Measurements from ENCODE around the gene ZDHHC19. TPM values are rescaled to one million over a fixed set of nuclear protein-coding genes. Genes with fewer than 3 reads are reported as not detected.
"Not testable (repeated sequence)": the region's sequence is repeated elsewhere in the genome, so short reads cannot be mapped to it uniquely, and the experiment has no call there.

Gene ZDHHC19
- total and polyA plus RNA-seq, 3 experiments from 2014 or later, result not detected

- H3K4me1 Mint-ChIP-seq, result peaks cover 9 to 13% (median 12%) of the 10 kb centered on the region in 3 donors
- H3K27ac ChIP-seq (ENCODE audit: low read depth, low read length), result no peak overlapping the region
- no peaks in the 10 kb centered on the region for H3K9me3 Mint-ChIP-seq
- peaks cover 16% of the 10 kb centered on the region for H3K4me1 ChIP-seq (ENCODE audit: insufficient read depth, low read length)
- no peaks in the 10 kb centered on the region for H3K36me3 ChIP-seq (ENCODE audit: insufficient read depth, low read length)
- no peaks in the 10 kb centered on the region for H3K36me3 Mint-ChIP-seq
- H3K4me3 Mint-ChIP-seq, result peak overlapping the region in 1 of 7 donors; percentile 48
- no peaks in the 10 kb centered on the region for H3K9me3 ChIP-seq (ENCODE audit: low read length)
- peak overlapping the region in 2 of 8 donors; percentile 38 to 63 for H3K27ac Mint-ChIP-seq
- H3K27me3 Mint-ChIP-seq, result no peaks in the 10 kb centered on the region
- no peak for DNase-seq
- H3K27me3 ChIP-seq (ENCODE audit: insufficient read depth, low read length, poor library complexity, severe bottlenecking), result no peaks in the 10 kb centered on the region
- CTCF ChIA-PET, result no interaction called here
- POLR2A ChIA-PET, result no interaction called here
- no peak overlapping the region for H3K4me3 ChIP-seq (ENCODE audit: low read length)
These were observed 4.4 kb upstream of the ZDHHC19 start for GRCh38 chr3:196215493-196216020.

GRCh38 chr3:196214783-196215441 is 3.7 kb upstream of the ZDHHC19 start:
- Histone ChIP-seq H3K27me3 (ENCODE audit: insufficient read depth, low read length, poor library complexity, severe bottlenecking) (no peaks in the 10 kb centered on the region), H3K9me3 (ENCODE audit: low read length) (no peaks in the 10 kb centered on the region), H3K27ac (ENCODE audit: low read depth, low read length) (no peak overlapping the region), H3K4me3 (ENCODE audit: low read length) (no peak overlapping the region), H3K36me3 (ENCODE audit: insufficient read depth, low read length) (no peaks in the 10 kb centered on the region), H3K4me1 (ENCODE audit: insufficient read depth, low read length) (peaks cover 15% of the 10 kb centered on the region)
- peak in 1 of 5 donors; percentile 26 for DNase-seq
- no peak overlapping the region for H3K27ac Mint-ChIP-seq
- H3K9me3 Mint-ChIP-seq, result no peaks in the 10 kb centered on the region
- ChIA-PET POLR2A (interaction anchor here (0.7 kb wide), 1 partner anchor 23 kb away, joined by 3 read pairs; no protein-coding TSS in a partner anchor), CTCF (no interaction called here)
- H3K4me1 Mint-ChIP-seq, result peaks cover 9 to 12% (median 11%) of the 10 kb centered on the region in 3 donors
- H3K4me3 Mint-ChIP-seq, result no peak overlapping the region
- no peaks in the 10 kb centered on the region for H3K36me3 Mint-ChIP-seq
- no peaks in the 10 kb centered on the region for H3K27me3 Mint-ChIP-seq

DNA sequence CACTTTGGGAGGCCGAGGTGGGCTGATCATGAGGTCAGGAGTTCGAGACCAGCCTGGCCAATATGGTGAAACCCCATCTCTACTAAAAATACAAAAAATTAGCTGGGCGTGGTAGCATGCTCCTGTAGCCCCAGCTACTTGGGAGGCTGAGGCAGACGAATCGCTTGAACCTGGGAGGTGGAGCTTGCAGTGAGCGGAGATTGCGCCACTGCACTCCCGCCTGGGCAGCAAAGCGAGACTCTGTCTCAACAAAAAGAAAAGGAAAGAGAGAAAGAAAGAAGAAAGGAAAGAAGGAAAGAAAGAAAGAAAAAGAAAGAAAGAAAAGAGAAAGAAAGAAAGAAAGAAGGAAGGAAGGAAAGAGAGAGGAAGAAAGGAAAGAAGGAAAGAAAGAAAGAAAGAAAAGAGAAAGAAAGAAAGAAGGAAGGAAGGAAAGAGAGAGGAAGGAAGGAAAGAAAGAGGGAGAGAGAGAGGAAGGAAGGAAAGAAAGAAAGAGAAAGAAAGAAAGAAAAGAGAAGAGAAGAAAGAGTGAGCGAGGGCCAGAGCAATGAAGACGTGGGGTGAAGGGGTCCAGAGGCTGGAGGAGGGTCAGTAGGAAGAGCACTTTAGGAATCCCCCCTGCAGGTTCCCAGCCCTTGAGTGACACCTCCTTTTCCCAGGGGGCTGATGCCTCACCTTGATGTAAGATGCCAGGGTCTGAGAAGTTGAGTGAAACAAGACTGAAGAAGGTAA is 1.1 kb downstream of the ZDHHC19 start:
- H3K4me3 ChIP-seq (ENCODE audit: low read length); H3K27me3 Mint-ChIP-seq; H3K36me3 ChIP-seq (ENCODE audit: insufficient read depth, low read length); CTCF ChIA-PET; H3K4me1 ChIP-seq (ENCODE audit: insufficient read depth, low read length); H3K27ac Mint-ChIP-seq; H3K9me3 Mint-ChIP-seq; H3K27me3 ChIP-seq (ENCODE audit: insufficient read depth, low read length, poor library complexity, severe bottlenecking); POLR2A ChIA-PET; H3K9me3 ChIP-seq (ENCODE audit: low read length); H3K27ac ChIP-seq (ENCODE audit: low read depth, low read length); DNase-seq; H3K36me3 Mint-ChIP-seq: not testable (repeated sequence)
- Mint-ChIP-seq H3K4me1 (peaks cover 8 to 19% (median 8%) of the 10 kb centered on the region in 3 donors), H3K4me3 (peak overlapping the region in 1 of 7 donors; percentile 37)

DNA sequence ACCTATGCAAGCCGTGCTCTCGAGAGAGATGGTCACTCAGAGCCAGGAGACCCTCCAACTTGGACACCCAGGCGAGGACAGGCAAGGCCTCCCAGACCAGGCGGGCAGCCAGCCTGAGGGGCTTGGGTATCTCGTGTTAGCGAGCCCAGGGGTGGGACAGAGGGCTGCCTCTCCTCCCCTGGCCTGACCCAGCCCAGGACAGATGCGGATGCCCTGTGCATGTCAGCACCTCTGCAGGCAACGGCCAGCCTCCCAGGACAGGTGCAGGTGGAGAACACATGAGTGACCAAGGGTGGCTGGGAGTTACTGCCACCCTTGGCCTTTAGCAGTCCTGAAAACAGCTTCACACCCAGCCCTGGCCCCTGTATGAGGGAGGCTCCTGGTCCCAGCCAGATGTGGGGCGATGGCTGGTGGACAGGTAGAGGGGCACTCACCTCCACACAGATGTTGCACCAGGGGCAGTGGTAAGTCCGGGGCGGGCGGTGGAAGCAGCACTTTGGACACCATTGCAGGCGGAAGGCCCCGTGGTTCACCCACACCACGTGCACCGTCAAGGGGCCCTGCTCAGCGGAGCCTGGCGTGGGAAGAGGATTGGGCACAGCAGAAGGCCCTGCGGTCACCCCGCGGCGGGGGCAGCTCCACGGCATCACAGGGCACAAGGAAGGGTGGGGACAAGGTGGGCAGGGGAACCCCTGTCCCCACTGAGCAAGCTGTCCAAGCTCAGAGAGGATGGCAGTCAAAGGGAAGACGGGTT is 2.1 kb downstream of the ZDHHC19 start:
- peak in 1 of 5 donors; percentile 49 for DNase-seq
- Mint-ChIP-seq H3K36me3 (no peaks in the 10 kb centered on the region), H3K27me3 (no peaks in the 10 kb centered on the region), H3K27ac (peak overlapping the region in 1 of 8 donors; percentile 24), H3K9me3 (no peaks in the 10 kb centered on the region), H3K4me3 (peak overlapping the region in 6 of 7 donors; percentile 49 to 85 (median 70)), H3K4me1 (peaks cover 9 to 19% (median 10%) of the 10 kb centered on the region in 3 donors)
- Histone ChIP-seq H3K36me3 (ENCODE audit: insufficient read depth, low read length) (no peaks in the 10 kb centered on the region), H3K4me3 (ENCODE audit: low read length) (no peak overlapping the region), H3K4me1 (ENCODE audit: insufficient read depth, low read length) (peaks cover 9% of the 10 kb centered on the region), H3K27ac (ENCODE audit: low read depth, low read length) (no peak overlapping the region), H3K9me3 (ENCODE audit: low read length) (no peaks in the 10 kb centered on the region), H3K27me3 (ENCODE audit: insufficient read depth, low read length, poor library complexity, severe bottlenecking) (no peaks in the 10 kb centered on the region)
- ChIA-PET POLR2A (no interaction called here), CTCF (no interaction called here)

DNA sequence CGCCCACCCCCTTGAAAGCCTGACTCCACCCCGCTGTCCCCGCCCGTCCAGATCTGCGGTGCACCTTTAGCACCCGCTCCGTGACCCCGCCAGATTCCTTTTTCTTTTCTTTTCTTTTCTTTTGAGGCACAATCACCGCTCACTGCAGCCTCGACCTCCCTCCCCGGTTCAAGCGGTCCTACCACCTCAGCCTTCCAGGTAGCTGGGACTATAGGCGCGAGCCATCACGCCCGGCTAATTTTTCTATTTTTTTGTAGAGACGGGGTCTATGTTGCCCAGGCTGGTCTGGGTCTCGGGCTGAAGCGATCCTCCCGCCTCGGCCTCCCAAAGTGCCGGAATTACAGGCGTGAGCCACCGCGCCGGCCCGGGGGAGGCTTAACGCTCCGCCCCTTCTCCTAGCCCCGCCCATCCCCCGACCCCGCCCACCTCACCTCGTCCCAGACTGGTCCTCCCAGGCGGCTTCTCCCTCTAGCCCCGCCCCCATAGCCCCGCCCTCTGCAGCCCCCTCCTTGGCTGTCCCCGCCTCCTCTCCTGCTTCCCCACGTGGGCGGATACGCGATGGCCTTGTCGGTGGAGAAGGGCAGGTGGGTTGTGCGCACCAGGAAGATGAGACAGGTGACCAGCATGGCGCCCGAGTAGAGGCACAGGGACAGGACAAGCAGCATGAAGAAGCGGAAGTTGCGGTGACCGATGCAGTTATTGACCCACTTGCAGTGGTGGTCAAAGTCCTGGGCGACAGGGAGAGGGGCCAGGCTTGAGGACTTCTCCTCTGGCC is 3.2 kb downstream of the ZDHHC19 start:
- POLR2A ChIA-PET, result no interaction called here
- H3K4me3 Mint-ChIP-seq, result peak overlapping the region; percentile 81 to 91 (median 85)

DNA sequence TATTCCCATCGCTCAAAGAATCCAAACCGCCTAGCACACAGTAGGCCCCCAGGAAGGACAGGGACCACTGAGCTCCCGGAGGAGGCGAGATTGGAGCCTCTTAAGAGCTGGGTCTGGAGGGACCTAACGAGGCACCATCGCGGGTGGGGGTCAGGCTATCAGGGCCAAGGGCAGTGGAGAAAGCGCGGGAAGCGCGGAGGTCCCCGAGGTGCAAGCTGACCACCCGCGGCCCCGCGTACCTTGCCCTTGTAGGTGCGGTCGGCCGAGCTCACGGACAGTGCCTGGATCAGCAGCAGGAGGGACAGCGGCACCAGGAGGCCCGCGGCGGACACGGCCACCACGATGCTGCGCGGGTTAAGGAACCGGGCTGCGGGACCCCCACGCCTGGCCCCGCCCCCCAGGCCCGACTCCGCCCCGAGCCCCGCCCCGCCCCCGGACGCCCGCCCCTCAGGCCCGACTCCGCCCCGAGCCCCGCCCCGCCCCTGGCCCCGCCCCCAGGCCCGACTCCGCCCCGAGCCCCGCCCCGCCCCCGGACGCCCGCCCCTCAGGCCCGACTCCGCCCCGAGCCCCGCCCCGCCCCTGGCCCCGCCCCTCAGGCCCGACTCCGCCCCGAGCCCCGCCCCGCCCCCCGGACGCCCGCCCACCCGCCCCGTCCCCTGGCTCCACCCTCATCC is 3.9 kb downstream of the ZDHHC19 start:
- Histone ChIP-seq H3K27ac (ENCODE audit: low read depth, low read length) (no peak overlapping the region), H3K4me1 (ENCODE audit: insufficient read depth, low read length) (peaks cover 9% of the 10 kb centered on the region), H3K27me3 (ENCODE audit: insufficient read depth, low read length, poor library complexity, severe bottlenecking) (no peaks in the 10 kb centered on the region), H3K4me3 (ENCODE audit: low read length) (peak overlapping the region; percentile 28), H3K36me3 (ENCODE audit: insufficient read depth, low read length) (no peaks in the 10 kb centered on the region), H3K9me3 (ENCODE audit: low read length) (no peaks in the 10 kb centered on the region)
- peak overlapping the region in 2 of 8 donors; percentile 12 to 71 for H3K27ac Mint-ChIP-seq
- ChIA-PET POLR2A (no interaction called here), CTCF (interaction anchor here (1.1 to 2.2 kb wide), 3 partner anchors 10 to 134 kb away, joined by 3 to 20 read pairs (median 7); no protein-coding TSS in a partner anchor)
- H3K36me3 Mint-ChIP-seq, result no peaks in the 10 kb centered on the region
- H3K9me3 Mint-ChIP-seq, result no peaks in the 10 kb centered on the region
- H3K4me3 Mint-ChIP-seq, result peak overlapping the region; percentile 81 to 91 (median 85)
- peaks cover 9 to 19% (median 10%) of the 10 kb centered on the region in 3 donors for H3K4me1 Mint-ChIP-seq
- peaks cover 1 to 11% of the 10 kb centered on the region in 2 donors for H3K27me3 Mint-ChIP-seq
- peak in 2 of 5 donors; percentile 30 to 60 for DNase-seq

More for the DNA sequence above, 3.2 kb downstream of the ZDHHC19 start:
- peak overlapping the region; percentile 66 for H3K4me3 ChIP-seq (ENCODE audit: low read length)
- H3K36me3 ChIP-seq (ENCODE audit: insufficient read depth, low read length), result no peaks in the 10 kb centered on the region
- Mint-ChIP-seq H3K27ac (peak overlapping the region in 6 of 8 donors; percentile 61 to 83 (median 74)), H3K27me3 (peaks cover 0 to 8% of the 10 kb centered on the region in 2 donors), H3K36me3 (no peaks in the 10 kb centered on the region), H3K9me3 (no peaks in the 10 kb centered on the region), H3K4me1 (peaks cover 9 to 19% (median 10%) of the 10 kb centered on the region in 3 donors)
- CTCF ChIA-PET, result interaction anchor here (2.2 kb wide), 1 partner anchor 11 kb away, joined by 20 read pairs; no protein-coding TSS in a partner anchor
- peaks cover 9% of the 10 kb centered on the region for H3K4me1 ChIP-seq (ENCODE audit: insufficient read depth, low read length)
- no peaks in the 10 kb centered on the region for H3K27me3 ChIP-seq (ENCODE audit: insufficient read depth, low read length, poor library complexity, severe bottlenecking)
- no peaks in the 10 kb centered on the region for H3K9me3 ChIP-seq (ENCODE audit: low read length)
- H3K27ac ChIP-seq (ENCODE audit: low read depth, low read length), result no peak overlapping the region
- DNase-seq, result peak; percentile 44 to 76 (median 63)

All from CD8-positive, alpha-beta memory T cell (primary cell).